Endodermal cell (in vitro differentiated cells): ENCODE data around the gene ENG. TPM values are rescaled to one million over a fixed set of nuclear protein-coding genes. Genes with fewer than 3 reads are reported as not detected.

ENCODE experiments used
- DNase-seq: peaks from one replicate; pipeline ENCODE4 v3.0.0-alpha.2; 2017
- H3K27ac ChIP-seq: 2 replicates; pipeline ENCODE4 v1.5.1; 2013; ENCODE audit warnings: mild to moderate bottlenecking, low read depth, low read length, moderate library complexity
- H3K27me3 ChIP-seq: 2 replicates; pipeline ENCODE4 v1.6.1; 2013; ENCODE audit warnings: mild to moderate bottlenecking, low read length, moderate library complexity; ENCODE audit not compliant: insufficient read depth, control insufficient read depth, poor library complexity, severe bottlenecking
- H3K36me3 ChIP-seq: 2 replicates; pipeline ENCODE4 v1.7.0; 2013; ENCODE audit warnings: mild to moderate bottlenecking, low read length, moderate library complexity; ENCODE audit not compliant: control insufficient read depth, insufficient read depth
- H3K4me1 ChIP-seq: one replicate; pipeline ENCODE4 v1.7.0; 2013; ENCODE audit warnings: low read length; ENCODE audit not compliant: control insufficient read depth, insufficient read depth
- H3K4me3 ChIP-seq: 2 replicates; pipeline ENCODE4 v1.5.1; 2013; ENCODE audit warnings: mild to moderate bottlenecking, low read length, moderate library complexity
- H3K9ac ChIP-seq: 2 replicates; pipeline ENCODE4 v1.6.1; 2013; ENCODE audit warnings: mild to moderate bottlenecking, low read length, moderate library complexity; ENCODE audit not compliant: poor library complexity, severe bottlenecking; ENCODE audit errors: extremely low read depth
- H3K9me3 ChIP-seq: 2 replicates; pipeline ENCODE4 v1.6.1; 2013; ENCODE audit warnings: mild to moderate bottlenecking, low read length, moderate library complexity; ENCODE audit not compliant: control insufficient read depth
- H3K27ac Mint-ChIP-seq: 2 replicates; pipeline ENCODE4 v1.8.0; 2020; ENCODE audit warnings: mixed read lengths
- H3K27me3 Mint-ChIP-seq: 2 replicates; pipeline ENCODE4 v1.8.0; 2021; ENCODE audit warnings: mild to moderate bottlenecking, mixed read lengths; ENCODE audit not compliant: insufficient read depth
- H3K36me3 Mint-ChIP-seq: 2 replicates; pipeline ENCODE4 v1.8.0; 2020; ENCODE audit warnings: low read depth, mixed read lengths
- H3K4me1 Mint-ChIP-seq: 2 replicates; pipeline ENCODE4 v1.8.0; 2020; ENCODE audit warnings: mixed read lengths
- H3K4me3 Mint-ChIP-seq: 2 replicates; pipeline ENCODE4 v1.8.0; 2020; ENCODE audit warnings: mild to moderate bottlenecking, moderate library complexity, mixed read lengths
- H3K9me3 Mint-ChIP-seq: 2 replicates; pipeline ENCODE4 v1.8.0; 2020; ENCODE audit warnings: mild to moderate bottlenecking, mixed read lengths
- WGBS, 2 experiments: methylation state at CpG; one replicate each; pipeline versions ENCODE4 v1.1.5 to v1.1.7; 2013; ENCODE audit warnings: missing lambda C conversion rate in 2 of 2, mixed read lengths in 1 of 2; ENCODE audit not compliant: insufficient coverage in 1 of 2, insufficient read length in 1 of 2; 5-methylcytosine and 5-hydroxymethylcytosine counted together
- total RNA-seq, 2 donors: library from RNA; stranded (reverse); fragmentation: NEBNext Ultra II Directional in 1 of 2; extraction: Animal tissue kit (Norgen Biotek cat#: 25700) in 1 of 2; gene quantifications; 2 replicates in 1 of 2; 3 replicates in 1 of 2; pipeline ENCODE4 v1.2.1, GENCODE V29; 2021
- TF ChIP-seq, protein P1 (sequence below): fragments of 200-600 bp; sonication (generic); conservative IDR thresholded peaks from 2 replicates; pipeline ENCODE4 v1.5.0; 2021; ENCODE audit warnings: antibody characterized with exemption, mild to moderate bottlenecking

Gene ENG
- total RNA-seq, 2 donors from 2014 or later = 2.2 to 2.4 TPM

DNA sequence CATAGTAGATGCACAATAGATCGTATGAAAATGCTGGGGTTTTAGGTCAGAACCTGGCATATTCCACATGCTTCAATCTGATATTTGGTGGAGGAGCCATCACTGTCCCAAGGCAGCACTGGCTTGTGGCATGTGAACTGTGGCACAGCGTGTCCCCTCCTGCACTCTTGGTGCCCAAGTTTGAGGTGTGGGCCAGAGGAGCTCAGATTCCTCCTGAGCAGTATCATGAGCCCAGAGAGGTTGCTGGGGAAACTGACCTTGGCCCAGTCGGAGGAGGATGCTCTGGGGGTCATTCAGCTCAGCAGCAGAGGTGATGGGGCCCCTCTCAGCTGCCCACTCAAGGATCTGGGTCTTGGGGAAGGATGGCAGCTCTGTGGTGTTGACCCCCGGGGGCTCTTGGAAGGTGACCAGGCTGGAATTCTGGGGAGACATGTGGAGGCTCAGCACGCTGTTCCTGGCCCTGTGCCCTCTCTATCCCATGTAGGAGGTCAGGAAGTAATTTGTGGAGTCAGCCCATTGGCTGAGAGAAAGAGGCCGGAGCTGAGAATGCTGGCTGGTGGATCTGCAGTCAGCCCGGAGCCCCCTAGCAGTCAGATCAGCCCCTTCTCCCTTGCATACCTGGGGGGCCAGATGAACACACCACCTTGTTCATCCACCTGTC, 28.1 kb downstream of the ENG start:
- DNase-seq = peak; percentile 43
- no peak overlapping the region for H3K4me3 Mint-ChIP-seq
- H3K36me3 ChIP-seq = no peaks in the 10 kb centered on the region
- 83 to 85% methylated on average over 4 to 7 of the region's 7 CpGs for WGBS, 2 experiments
- H3K9me3 ChIP-seq = no peaks in the 10 kb centered on the region
- H3K4me1 Mint-ChIP-seq = peaks cover 15% of the 10 kb centered on the region
- peaks cover 16% of the 10 kb centered on the region for H3K27me3 Mint-ChIP-seq
- no peaks in the 10 kb centered on the region for H3K27me3 ChIP-seq
- H3K4me3 ChIP-seq = no peak overlapping the region
- no peaks in the 10 kb centered on the region for H3K9me3 Mint-ChIP-seq
- no peaks in the 10 kb centered on the region for H3K36me3 Mint-ChIP-seq
- H3K4me1 ChIP-seq = no peaks in the 10 kb centered on the region
- TF ChIP-seq, protein P1, sequence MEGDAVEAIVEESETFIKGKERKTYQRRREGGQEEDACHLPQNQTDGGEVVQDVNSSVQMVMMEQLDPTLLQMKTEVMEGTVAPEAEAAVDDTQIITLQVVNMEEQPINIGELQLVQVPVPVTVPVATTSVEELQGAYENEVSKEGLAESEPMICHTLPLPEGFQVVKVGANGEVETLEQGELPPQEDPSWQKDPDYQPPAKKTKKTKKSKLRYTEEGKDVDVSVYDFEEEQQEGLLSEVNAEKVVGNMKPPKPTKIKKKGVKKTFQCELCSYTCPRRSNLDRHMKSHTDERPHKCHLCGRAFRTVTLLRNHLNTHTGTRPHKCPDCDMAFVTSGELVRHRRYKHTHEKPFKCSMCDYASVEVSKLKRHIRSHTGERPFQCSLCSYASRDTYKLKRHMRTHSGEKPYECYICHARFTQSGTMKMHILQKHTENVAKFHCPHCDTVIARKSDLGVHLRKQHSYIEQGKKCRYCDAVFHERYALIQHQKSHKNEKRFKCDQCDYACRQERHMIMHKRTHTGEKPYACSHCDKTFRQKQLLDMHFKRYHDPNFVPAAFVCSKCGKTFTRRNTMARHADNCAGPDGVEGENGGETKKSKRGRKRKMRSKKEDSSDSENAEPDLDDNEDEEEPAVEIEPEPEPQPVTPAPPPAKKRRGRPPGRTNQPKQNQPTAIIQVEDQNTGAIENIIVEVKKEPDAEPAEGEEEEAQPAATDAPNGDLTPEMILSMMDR = no peak
- H3K27ac ChIP-seq = no peak overlapping the region
- no peak overlapping the region for H3K27ac Mint-ChIP-seq
- H3K9ac ChIP-seq = no peak overlapping the region

- Mint-ChIP-seq H3K27me3 (peaks cover 16% of the 10 kb centered on the region), H3K4me1 (peaks cover 15% of the 10 kb centered on the region), H3K36me3 (no peaks in the 10 kb centered on the region), H3K9me3 (no peaks in the 10 kb centered on the region), H3K27ac (no peak overlapping the region), H3K4me3 (peak overlapping the region; percentile 50)
- TF ChIP-seq, protein P1 = peak; percentile 92
- WGBS, 2 experiments = 35 to 80% methylated on average over 10 to 35 of the region's 42 CpGs
- H3K4me3 ChIP-seq = no peak overlapping the region
- H3K36me3 ChIP-seq = no peaks in the 10 kb centered on the region
- H3K27ac ChIP-seq = no peak overlapping the region
- no peaks in the 10 kb centered on the region for H3K27me3 ChIP-seq
- no peaks in the 10 kb centered on the region for H3K4me1 ChIP-seq
- DNase-seq = peak; percentile 97
- no peak overlapping the region for H3K9ac ChIP-seq
- H3K9me3 ChIP-seq = no peaks in the 10 kb centered on the region
Measured at GRCh38 chr9:127825319-127826051, 29.0 kb downstream of the ENG start.

GRCh38 chr9:127822108-127822507, 32.4 kb downstream of the ENG start:
- no peak overlapping the region for H3K4me3 Mint-ChIP-seq

More at GRCh38 chr9:127822108-127822507, 32.4 kb downstream of the ENG start:
- Mint-ChIP-seq H3K27me3 (peaks cover 11% of the 10 kb centered on the region), H3K27ac (no peak overlapping the region), H3K4me1 (peaks cover 5% of the 10 kb centered on the region), H3K9me3 (no peaks in the 10 kb centered on the region), H3K36me3 (peaks cover 9% of the 10 kb centered on the region)
- DNase-seq = no peak
- Histone ChIP-seq H3K36me3 (no peaks in the 10 kb centered on the region), H3K9me3 (no peaks in the 10 kb centered on the region), H3K27me3 (no peaks in the 10 kb centered on the region), H3K4me1 (no peaks in the 10 kb centered on the region), H3K4me3 (no peak overlapping the region), H3K9ac (no peak overlapping the region), H3K27ac (no peak overlapping the region)
- WGBS, 2 experiments = 95 to 100% methylated on average over 1 to 4 of the region's 4 CpGs
- TF ChIP-seq, protein P1 = no peak
